Stimulated activated CD4-positive, alpha-beta T cell treated with anti-CD3 and anti-CD28 coated beads, Interleukin-4, amount 100 ng/mL, for 4 hours (primary cell): ENCODE results near the gene AHCY.
"Not testable (repeated sequence)": the region's sequence is repeated elsewhere in the genome, so short reads cannot be mapped to it uniquely, and the experiment has no call there.

ENCODE experiments used
- DNase-seq, 2 experiments: peaks; one replicate each; pipeline ENCODE4 v3.0.0-alpha.2; 2020

The AHCY gene

DNA sequence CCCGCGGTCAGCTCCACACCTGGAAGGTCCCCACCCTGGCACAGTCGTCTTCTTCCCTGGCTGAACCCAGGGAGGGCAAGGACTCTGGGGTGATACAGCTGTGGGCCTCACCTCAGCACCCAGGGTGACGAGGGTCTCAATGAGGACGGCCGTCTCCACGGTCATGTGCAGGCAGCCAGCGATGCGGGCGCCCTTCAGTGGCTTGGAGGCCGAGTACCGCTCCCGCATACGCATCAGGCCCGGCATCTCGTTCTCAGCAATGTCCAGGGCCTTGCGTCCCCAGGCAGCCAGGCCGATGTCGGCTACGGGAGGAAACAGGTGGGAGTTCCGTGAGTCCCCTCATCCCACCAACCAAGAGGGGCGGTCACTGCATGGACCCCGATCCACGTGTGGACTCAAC, 7.9 kb downstream of the AHCY start:
- DNase-seq = no peak

DNA sequence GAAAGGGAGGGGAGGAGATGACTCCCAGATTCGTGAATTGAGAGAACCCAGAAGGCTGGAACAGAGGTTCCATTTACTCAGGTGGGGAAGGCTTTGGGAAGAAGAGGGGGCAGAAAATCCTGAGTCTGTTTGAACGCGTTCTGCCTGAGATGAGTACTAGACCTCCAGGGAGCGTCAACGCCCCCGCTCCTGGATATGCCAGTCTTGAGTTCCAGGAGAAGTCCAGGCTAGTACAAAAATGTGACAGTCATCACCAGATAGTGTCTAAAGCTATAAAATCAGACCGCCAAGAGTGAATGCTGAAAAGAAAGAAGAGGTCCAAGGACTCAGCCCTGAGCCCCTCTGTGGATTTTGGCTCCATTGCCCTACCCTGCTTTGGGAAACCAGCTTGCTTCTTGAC, 8.6 kb downstream of the AHCY start:
- no peak for DNase-seq

DNA sequence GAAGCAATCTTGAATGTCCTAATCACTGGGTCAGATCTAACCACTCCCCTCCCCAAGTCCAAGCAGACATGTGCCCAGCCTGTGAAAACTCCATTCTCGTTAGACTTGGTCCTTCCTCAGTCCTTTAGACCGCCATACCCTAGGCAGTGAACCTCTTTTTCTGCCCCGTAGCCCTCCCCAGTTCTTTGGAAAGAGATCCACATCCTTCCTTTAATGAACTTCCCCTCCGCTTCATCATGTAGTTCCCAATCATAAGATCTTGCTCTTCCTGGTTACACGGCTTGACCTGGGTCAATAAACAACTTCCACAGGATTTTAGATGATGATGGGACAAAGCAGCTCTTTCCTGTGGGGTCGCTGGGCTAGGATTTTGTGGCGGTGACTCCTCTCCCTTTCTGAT, 9.6 kb downstream of the AHCY start:
- DNase-seq = no peak

DNA sequence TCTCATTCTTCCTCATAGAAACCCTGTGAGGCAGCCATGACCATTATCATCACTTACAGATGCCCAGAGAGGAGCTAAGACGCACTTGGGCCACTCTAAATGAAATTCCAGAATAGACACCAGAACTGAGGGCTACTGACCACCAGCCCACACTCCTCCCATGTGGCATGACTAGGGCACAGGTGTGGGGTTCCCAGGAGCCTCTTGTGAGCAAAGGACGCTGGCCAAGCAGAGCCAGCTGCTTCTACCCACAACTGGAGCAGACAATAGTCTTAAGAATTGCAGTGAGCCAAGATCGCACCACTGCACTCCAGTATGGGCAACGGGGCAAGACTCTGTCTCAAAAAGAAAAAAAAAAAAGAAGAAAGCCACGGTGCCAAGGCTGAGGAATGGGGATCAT, 10.0 kb downstream of the AHCY start:
- DNase-seq = no peak

DNA sequence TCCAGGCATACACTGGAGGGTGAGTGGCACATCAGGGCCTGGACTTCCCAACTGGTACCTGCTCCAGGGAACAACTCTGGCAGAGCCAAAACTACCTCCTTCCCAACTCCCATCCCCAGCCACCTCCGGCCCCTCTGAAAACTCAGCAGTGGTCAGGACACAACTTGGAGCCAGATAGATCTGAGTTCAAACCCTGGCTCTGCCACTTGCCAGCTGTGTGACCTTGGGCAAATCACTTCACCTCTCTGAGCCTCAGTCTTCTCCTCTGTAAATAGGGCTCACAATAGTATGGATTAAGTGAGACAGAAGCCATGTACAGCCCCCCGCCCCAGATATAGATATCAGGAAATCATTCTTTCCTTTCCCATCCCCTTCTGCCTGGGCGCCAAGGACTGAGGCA, 10.7 kb downstream of the AHCY start:
- no peak for DNase-seq

DNA sequence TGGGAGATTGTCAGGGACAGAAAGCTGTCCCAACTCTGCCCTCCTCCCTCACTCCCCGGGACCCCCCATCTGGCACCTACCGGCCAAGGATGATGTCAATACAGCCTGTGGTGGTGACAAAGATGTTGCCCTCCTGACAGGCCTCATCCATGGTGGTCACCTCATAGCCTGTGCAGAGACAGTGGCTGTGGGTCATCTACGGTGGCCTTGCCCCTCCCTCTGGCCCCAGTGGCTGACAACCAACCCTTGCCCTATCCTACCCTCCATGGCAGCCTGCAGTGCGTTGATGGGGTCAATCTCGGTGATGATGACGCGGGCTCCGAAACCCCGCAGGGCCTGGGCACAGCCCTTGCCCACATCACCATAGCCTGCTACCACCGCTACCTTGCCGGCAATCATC, 12.7 kb downstream of the AHCY start:
- DNase-seq = no peak

DNA sequence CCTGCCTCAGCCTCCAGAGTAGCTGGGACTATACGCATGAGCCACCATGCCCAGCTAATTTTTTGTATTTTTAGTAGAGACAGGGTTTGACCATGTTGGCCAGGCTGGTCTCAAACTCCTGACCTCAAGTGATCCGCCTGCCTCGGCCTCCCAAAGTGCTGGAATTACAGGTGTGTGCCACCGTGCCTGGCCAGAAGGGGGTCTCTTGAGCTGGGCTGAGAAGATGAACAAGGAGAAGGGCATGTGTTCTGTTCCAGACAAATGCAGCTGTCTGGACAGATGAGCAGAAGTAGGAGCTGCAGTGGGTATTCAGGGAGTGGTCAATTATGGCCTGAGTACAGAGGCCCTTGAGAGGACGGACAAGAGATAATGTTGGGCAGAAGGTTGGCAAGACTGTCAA, 15.7 kb downstream of the AHCY start:
- not testable (repeated sequence) for DNase-seq

DNA sequence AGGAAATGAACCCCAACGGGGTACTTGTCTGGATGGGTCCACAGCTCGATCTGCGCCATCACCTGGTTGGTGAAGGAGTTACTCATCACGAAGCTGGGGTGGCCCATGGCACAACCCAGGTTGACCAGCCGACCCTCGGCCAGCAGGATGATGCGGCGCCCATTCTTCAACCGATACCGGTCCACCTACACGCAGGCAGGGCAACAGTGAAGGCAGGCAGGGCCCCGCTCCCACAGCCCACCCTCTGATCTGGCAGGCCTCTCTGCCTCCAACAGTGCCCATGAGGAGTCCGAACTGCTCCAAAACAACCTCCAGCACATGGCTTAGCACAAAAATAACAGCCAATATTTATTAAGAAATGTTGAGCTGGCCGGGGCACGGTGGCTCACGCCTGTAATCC, 17.7 kb downstream of the AHCY start:
- DNase-seq = no peak

DNA sequence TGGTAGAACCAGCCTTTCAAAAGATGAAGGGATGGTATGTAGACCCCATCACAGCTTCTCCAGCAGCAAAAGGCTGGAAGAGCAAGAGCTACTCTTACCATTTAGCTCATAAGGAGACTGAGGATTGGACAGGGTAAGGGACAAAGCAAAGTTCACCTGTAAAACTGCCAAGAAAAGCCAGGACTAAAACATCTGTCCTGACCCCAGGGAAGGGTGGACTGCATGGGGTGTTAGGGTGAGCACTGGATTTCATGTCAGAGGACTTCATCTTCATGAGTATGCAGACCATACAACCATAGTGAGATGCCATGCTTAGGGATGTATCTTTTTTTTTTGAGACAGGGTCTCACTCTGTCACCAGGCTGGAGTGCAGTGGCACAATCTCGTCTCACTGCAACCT, 19.3 kb downstream of the AHCY start:
- DNase-seq = no peak

DNA sequence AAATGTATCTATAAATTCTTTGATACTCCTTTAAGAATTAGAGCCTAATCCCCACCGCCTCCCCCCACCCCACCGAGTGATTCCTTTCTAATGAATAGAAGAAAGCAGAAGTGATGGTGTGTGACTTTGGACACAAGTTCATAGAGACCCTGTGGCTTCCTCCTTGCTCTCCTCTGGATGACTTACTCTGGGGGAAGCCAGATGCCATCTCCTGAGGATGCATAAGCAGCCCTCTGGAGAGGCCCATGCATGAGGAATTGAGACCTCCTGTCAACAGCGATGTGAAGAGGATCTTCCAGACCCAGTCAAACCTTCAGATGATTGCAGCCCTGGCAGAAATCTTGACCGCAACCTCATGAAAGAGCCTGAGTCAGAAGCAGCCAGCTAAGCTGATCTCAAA, 21.1 kb downstream of the AHCY start:
- no peak for DNase-seq

DNA sequence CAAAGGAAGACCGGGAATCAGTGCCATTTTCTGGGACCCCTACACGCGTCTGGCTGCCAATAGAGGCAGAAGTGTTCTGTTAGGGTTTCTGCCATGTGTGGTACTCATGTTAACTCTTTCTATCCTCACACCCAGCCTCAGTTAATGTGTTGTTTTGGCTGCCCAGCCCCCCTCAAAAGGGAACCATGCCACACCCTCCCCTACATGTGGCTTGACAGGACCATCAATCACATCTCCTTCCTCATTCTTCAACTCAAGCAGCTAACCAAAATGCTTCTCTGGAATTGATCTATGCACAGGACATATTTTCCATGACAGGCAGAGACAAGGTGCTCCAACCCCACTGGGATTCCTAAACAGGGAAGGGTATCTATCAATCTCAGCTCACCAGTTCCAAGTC, 22.0 kb downstream of the AHCY start:
- DNase-seq = no peak

DNA sequence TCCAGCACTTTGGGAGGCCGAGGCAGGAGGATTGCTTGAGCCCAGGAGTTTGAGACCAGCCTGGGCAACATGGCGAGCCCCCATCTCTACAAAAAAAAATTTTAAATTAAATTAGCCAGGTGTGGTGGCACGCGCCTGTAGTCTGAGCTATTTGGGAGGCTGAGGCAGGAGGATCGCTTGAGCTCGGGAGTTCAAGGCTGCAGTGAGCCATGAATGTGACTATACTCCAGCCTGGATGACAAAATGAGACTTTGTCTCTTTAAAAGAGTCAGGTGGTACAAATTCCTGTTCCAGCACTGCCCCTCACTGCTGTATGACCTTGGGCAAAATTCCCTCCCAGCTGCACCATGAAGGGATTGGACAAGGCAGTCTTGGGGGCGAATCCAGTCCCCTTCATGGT, 28.5 kb downstream of the AHCY start:
- no peak for DNase-seq

DNA sequence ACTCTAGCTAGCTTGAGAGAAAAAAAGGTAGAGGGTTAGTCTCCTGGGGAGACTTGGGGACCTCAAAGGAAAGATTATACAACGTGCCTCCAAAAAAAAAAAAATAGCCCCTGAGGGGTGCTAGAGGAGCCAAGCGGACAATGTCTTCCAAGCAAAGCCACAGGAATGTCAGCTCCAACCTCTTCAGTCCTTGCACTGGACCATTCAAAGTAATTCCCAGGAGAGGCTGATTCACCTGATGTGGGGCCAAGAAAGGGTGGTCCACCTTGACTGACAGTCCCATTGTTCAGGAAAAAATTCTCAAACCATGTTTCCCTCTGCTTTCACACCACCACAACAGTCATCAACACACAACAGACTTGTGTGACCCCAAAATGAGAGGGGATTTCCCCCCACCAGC, 31.2 kb downstream of the AHCY start:
- DNase-seq = no peak

DNA sequence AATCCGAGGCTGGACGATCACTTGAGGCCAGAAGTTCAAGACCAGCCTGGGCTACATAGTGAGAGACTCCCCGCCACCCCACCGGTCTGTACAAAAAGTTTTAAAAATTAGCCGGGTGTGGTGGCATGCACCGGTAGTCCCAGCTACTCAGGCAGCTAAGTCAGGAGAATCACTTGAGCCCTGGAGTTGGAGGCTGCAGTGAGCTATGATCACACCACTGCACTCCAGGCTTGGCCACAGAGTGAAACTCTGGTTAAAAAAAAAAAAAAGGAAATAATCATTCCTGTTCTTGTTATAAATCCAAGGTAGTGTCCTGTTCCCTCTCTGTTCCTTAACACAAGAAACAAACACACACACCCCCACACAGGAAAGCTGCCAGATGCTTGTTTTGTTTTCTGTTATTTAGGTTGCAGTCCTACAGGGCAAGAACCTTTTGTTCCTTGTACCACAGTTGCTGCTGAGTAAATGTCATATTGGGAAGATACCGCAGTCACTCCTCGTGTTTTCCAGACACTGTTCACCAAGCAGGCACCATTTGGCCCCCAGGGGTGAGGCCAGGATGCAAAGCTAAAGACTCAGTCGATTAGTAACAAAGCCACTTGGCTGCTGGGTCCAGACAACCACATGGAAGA, 33.0 kb downstream of the AHCY start:
- DNase-seq = no peak

DNA sequence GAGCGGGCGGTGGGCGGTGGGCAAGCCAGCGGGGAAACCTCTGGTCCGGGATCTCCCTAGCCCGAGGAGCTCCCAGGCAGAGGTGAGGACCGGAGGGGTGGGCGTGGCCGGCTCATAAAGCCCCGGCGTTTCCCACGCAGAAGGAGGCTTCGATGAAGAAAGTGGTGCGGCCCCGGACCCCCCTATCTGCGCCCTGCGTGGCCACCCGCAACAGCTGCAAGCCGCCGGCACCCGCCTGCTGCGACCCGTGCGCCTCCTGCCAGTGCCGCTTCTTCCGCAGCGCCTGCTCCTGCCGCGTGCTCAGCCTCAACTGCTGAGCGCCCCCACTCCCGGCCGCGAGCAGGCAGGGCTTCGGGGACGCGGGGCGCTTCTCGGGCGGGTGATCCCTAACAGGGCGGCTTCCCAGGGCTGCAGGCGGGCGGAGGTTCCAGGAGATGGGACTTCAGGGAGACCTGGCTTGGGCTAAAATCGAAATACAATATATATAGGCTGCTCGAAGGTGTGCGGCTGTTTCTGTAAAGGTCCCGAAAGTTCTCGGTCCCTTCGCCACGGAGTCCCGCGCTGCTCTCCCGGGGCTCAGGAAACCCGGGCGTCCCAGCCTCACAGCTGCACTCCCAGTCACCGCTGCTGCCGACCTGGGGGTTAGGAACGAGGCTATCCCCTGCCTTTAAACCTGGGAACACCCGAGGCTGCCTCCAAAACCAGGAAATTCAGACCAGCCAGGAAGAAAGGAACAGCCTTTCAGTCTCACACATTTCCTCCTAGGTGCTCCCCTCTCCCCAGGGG, 34.1 kb downstream of the AHCY start:
- DNase-seq = peak; percentile 10 to 27

DNA sequence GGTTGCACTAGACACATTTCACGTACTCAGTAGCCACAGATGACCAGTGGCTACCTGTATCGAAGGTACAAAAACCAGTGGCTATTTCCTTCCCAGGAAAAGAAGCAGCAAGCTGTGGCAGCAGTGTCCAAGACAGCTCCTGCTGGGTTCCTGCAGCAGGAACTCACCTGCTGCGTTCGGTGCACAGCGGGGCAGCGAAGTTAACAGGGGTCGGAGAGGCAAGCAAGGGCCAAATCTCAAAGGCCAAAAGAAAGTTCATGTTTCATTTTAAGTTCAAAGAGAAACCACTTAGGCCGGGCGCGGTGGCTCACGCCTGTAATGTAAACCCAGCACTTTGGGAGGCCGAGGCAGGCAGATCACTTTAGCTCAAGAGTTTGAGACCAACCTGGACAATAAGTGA, 35.0 kb downstream of the AHCY start:
- no peak for DNase-seq

DNA sequence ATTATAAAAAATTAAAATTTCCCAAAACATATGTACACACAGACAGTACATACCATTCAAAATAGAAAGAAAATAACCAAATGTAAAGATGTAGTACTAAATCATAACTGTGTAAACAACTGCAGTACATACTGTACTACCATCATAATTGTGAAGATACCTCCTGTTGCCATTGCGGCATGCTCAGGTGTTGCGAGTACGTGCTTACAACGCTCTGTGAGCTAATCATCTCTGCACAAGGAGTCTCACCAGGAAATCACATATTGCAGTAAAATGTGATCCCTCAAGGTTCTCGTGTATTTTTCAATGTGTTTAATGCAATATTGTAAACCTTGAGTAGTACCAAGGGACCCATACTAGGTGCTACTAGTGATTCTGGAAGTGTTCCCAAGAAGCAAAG, 39.0 kb downstream of the AHCY start:
- DNase-seq = no peak

DNA sequence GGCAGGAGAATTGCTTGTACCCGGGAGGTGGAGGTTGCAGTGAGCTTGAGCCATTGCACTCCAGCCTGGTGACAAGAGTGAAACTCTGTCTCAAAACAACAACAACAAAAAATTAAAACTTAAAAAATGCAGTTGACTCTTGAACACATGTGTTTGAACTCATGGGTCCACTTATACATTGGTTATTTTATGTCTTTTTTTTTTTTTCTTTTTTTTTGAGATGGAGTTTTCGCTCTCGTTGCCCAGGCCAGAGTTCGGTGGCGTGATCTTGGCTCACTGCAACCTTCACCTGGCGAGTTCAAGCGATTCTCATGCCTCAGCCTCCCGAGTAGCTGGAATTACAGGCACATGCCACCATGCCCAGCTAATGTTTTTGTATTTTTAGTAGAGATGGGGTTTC, 39.7 kb downstream of the AHCY start:
- DNase-seq = not testable (repeated sequence)

DNA sequence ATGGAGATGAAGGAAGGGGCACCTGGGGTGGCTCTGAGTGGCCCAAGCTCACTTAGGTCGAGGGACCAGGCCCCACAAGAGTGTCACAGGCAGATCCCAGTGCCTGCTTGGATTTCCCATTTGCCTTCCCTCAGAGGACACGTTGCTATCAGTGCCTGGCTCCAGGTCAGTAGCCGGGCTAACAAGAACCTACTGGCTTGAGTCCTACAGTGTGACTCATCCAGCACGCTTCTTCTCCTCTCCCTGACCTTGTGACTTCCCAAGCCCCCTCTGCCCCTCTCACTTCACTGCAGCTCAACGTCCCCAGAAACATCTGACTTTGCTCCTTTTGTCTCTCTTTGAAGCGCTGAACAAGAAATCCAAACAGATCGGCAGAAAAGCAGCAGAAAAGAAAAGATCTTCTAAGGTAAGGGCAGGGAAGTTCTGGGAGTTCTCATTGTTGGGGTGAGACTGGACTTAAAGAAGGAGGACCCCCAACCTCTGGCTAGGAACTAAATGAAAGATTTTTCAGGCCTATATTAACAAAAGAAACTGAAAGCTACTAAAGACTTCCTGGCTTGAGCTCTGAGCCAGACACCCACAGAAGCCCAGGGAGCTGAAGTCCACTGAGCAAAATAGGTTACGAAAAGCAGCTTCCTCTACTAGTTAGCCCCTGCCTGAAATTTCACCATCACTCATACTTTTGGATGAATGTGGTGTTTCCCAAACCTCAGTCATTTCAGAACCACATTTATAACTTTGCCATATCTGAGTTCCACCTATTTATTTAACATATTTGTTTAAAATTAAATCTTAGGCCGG, 40.5 kb downstream of the AHCY start:
- no peak for DNase-seq

DNA sequence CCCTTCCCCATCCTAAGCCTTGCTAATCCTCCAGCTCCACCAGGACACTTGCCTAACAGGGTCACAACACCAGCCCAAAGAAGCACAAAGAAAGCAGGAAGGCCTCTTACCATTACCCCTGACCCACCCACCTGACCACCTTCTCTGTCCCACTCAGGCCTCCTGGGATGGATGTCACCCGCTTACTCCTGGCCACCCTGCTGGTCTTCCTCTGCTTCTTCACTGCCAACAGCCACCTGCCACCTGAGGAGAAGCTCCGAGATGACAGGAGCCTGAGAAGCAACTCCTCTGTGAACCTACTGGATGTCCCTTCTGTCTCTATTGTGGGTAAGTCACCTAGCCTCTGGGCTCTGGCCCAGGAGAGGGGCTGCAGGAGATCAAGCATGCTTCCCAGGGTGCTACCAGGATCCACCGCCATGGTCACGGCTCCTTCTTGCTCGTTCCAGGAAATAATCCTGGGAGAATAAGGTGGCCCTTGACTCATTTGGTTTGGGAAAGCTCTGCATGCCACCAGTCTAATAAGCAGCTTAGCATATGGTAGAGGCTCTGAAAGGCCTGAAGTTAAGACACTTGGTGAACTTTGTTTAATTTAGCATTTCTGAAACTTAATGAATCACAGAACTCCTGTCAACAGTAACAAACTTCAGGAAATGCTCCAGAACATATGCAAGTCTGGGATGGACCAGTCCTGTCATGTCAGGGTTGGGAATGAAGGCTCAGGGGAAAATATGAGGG, 42.8 kb downstream of the AHCY start:
- DNase-seq = no peak

DNA sequence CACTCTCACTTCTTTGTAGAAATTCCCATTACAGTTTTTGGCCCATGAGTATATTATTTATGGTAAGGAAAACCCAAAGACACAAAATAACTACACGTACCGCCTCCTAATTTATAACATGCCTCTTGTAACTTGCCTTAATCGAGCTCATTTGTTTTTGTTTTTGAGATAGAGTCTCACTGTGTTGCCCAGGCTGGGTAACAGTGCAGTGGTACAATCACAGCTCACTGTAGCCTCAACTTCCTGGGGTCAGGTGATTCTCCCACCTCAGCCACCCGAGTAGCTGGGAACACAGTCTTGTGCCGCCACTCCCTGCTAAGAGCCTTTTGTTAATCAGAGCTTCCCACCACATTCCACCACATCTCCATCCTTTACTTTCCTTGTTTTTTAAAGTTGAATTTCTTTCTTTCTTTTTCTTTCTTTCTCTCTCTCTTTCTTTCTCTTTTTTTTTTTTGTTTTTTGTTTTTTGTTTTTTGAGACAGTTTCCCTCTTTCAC, 46.5 kb downstream of the AHCY start:
- DNase-seq = no peak

DNA sequence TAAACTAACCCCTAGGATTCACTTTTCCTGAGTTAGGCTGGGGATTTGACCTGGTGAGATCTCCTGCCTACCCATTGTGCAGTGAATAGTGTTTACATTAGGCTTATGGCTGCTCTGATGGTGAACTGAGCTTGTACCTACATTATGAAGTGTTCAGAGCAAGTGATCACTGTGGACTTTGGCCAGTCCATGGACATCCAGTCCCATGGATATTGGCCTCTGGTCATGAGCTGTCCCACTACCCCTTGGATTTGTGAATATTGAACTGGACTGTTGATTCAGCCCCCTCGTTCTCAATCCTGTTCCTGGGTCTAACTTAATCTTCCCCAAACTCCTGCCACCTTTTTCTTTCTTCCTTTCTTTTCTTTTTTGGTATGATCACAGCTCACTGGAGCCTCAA, 48.2 kb downstream of the AHCY start:
- DNase-seq = no peak

DNA sequence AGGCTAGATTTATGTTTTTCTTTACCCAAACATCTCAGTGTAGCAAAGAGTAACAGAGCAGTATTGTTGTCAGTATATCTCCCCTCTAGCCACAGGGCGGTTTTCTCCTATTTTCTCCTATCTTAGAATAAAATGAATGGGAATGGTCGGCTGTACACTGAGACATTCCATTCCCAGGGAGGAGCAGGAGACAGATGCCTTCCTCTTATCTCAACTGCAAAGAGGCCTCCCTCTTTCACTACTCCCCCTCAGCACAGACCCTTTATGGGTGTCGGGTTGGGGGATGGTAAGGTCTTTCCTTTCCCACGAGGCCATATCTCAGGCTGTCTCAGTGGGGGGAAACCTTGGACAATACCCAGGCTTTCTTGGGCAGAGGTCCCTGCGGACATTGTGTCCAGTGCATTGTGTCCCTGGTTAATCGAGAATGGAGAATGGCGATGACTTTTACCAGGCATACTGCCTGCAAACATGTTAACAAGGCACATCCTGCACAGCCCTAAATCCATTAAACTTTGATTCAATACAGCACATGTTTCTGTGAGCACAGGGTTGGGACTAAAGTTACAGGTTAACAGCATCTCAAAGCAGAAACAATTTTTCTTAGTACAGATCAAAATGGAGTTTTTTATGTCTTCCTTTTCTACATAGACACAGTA, 50.6 kb downstream of the AHCY start:
- not testable (repeated sequence) for DNase-seq
